ENCODE measurements around the gene KLC1.

GRCh38 chr14:103625356-103626095 is 3.5 kb upstream of the KLC1 start:
- TF ChIP-seq EZH2 (IDR thresholded peaks at IDR 0.05; ENCODE audit: borderline replicate concordance, insufficient read depth, low read depth, low read length, poor library complexity, severe bottlenecking) (no peak), CTCF (IDR thresholded peaks at IDR 0.05) (no peak)

Measured in B cell (primary cell).